Trophoblast cell (in vitro differentiated cells and primary cell): ENCODE data around the gene NLE1. TPM values are rescaled to one million over a fixed set of nuclear protein-coding genes. Genes with fewer than 3 reads are reported as not detected.

Experiments
- DNase-seq, 2 donors: peaks; one replicate each; pipeline ENCODE4 v3.0.0-alpha.2; 2016
- H2AFZ ChIP-seq: 2 replicates; pipeline ENCODE4 v1.6.1; 2013; ENCODE audit warnings: low read length, moderate library complexity, mild to moderate bottlenecking; ENCODE audit not compliant: insufficient read depth, poor library complexity
- H2AK5ac ChIP-seq: 2 replicates; pipeline ENCODE4 v1.6.1; 2013; ENCODE audit warnings: mild to moderate bottlenecking, low read length
- H2BK120ac ChIP-seq: 2 replicates; pipeline ENCODE4 v1.6.1; 2013; ENCODE audit warnings: low read length, mild to moderate bottlenecking, moderate library complexity; ENCODE audit not compliant: insufficient read depth, poor library complexity
- H2BK12ac ChIP-seq: 2 replicates; pipeline ENCODE4 v1.6.1; 2013; ENCODE audit warnings: mild to moderate bottlenecking, low read length, moderate library complexity
- H2BK5ac ChIP-seq: 2 replicates; pipeline ENCODE4 v1.6.1; 2013; ENCODE audit warnings: low read length, low read depth, moderate library complexity, mild to moderate bottlenecking; ENCODE audit not compliant: poor library complexity
- H3K14ac ChIP-seq: 2 replicates; pipeline ENCODE4 v1.6.1; 2013; ENCODE audit warnings: mild to moderate bottlenecking, low read length
- H3K18ac ChIP-seq: 2 replicates; pipeline ENCODE4 v1.6.1; 2013; ENCODE audit warnings: mild to moderate bottlenecking, low read length
- H3K23ac ChIP-seq: 2 replicates; pipeline ENCODE4 v1.6.1; 2013; ENCODE audit warnings: low read length
- H3K27ac ChIP-seq: 2 replicates; pipeline ENCODE4 v1.5.1; 2013; ENCODE audit warnings: low read depth, mild to moderate bottlenecking, inconsistent platforms, low read length, moderate library complexity
- H3K27me3 ChIP-seq: 2 replicates; pipeline ENCODE4 v1.6.1; 2013; ENCODE audit warnings: inconsistent platforms, mild to moderate bottlenecking, low read length, moderate library complexity; ENCODE audit not compliant: insufficient read depth
- H3K36me3 ChIP-seq, 2 experiments: 1 replicate in 1 of 2; 2 replicates in 1 of 2; pipeline ENCODE4 v1.6.1; 2013; ENCODE audit warnings: low read length in 2 of 2, mild to moderate bottlenecking in 2 of 2, moderate library complexity in 1 of 2; ENCODE audit not compliant: insufficient read depth in 2 of 2, control insufficient read depth in 1 of 2
- H3K4ac ChIP-seq: 2 replicates; pipeline ENCODE4 v1.6.1; 2013; ENCODE audit warnings: low read depth, mild to moderate bottlenecking, low read length, moderate library complexity
- H3K4me1 ChIP-seq, 2 experiments: 1 replicate in 1 of 2; 2 replicates in 1 of 2; pipeline ENCODE4 v1.6.1; 2013; ENCODE audit warnings: low read length in 2 of 2, mild to moderate bottlenecking in 2 of 2, moderate library complexity in 1 of 2; ENCODE audit not compliant: insufficient read depth in 2 of 2, control insufficient read depth in 1 of 2
- H3K4me2 ChIP-seq: 2 replicates; pipeline ENCODE4 v1.6.1; 2013; ENCODE audit warnings: inconsistent platforms, mild to moderate bottlenecking, low read length, moderate library complexity
- H3K4me3 ChIP-seq: 2 replicates; pipeline ENCODE4 v1.5.1; 2013; ENCODE audit warnings: mild to moderate bottlenecking, low read depth, low read length, inconsistent platforms
- H3K79me1 ChIP-seq: one replicate; pipeline ENCODE4 v1.6.1; 2013; ENCODE audit warnings: low read length
- H3K79me2 ChIP-seq: 2 replicates; pipeline ENCODE4 v1.6.1; 2013; ENCODE audit warnings: low read length, mild to moderate bottlenecking; ENCODE audit not compliant: control insufficient read depth, insufficient read depth, poor library complexity
- H3K9ac ChIP-seq: 2 replicates; pipeline ENCODE4 v1.6.1; 2013; ENCODE audit warnings: mild to moderate bottlenecking, low read length
- H3K9me3 ChIP-seq: 2 replicates; pipeline ENCODE4 v1.6.1; 2013; ENCODE audit warnings: low read depth, mild to moderate bottlenecking, control low read depth, inconsistent platforms, low read length; ENCODE audit not compliant: insufficient read depth
- H4K12ac ChIP-seq: 2 replicates; pipeline ENCODE4 v1.6.1; 2013; ENCODE audit warnings: low read depth, mild to moderate bottlenecking, low read length, moderate library complexity
- H4K8ac ChIP-seq: 2 replicates; pipeline ENCODE4 v1.6.1; 2013; ENCODE audit warnings: low read depth, mild to moderate bottlenecking, low read length, moderate library complexity
- H4K91ac ChIP-seq: one replicate; pipeline ENCODE4 v1.6.1; 2013; ENCODE audit warnings: low read depth, mild to moderate bottlenecking, low read length, moderate library complexity
- WGBS: extraction: QIAGEN DNeasy Blood & Tissue Kit; methylation state at CpG from one replicate; pipeline ENCODE4 v1.1.7; 2013; ENCODE audit warnings: missing lambda C conversion rate; ENCODE audit not compliant: insufficient read length, insufficient coverage; ENCODE audit errors: extremely low coverage; 5-methylcytosine and 5-hydroxymethylcytosine counted together
- polyA plus RNA-seq: library from polyadenylated mRNA; stranded (reverse); fragments of 200-250 nt; gene quantifications from 2 replicates; pipeline ENCODE4 v1.2.3, GENCODE V29; 2013

The NLE1 gene
- polyA plus RNA-seq, result 5.6 and 5.9 TPM in 2 replicates

DNA sequence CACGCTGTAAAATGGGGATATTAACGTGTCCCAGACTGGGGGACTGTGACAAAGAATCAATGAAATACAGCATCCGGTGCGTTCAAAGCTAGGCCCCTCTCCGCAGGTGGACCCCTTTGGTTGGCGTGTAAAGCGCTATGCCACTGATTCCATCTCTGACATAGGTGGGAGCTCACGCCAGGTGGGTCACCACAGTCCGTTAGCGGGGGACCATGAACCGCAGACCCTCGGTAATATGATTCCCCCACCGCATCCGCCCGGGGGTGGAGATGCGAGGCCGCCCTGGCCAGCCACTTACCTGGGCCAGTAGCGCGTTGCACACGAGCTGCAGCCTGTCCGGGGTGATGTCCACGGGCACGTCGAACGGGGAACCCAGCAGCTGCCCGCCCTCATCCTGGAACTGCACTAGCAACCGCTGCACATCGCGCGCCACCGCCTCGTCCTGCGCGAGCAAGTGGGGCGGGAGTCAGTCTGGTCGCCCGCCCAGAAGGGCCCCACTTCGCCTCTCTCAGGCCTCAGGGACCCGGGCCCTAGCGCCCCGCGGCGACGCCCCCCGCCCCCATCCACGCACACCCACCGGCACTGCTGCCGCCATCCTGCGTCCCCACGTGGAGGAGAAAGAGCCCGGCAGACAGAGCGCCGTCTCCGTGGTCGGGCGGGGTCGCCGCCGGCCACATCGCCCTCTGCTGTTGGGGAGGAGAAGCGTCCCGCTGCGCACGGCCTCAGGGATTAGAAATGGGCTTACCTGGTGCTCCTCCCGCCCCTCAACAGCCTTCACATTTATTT, at the start of gene NLE1:
NLE1 (minus strand) TSS at position 623 of the 786 bp plus-strand sequence; CDS start at position 595, 28 bp downstream.
- Histone ChIP-seq H4K8ac (peak within 1 kb of the TSS; percentile 86), H3K27me3 (no peaks in the 10 kb centered on the region), H3K18ac (peak within 1 kb of the TSS; percentile 82), H2BK12ac (no peak within 1 kb of the TSS), H3K23ac (no peak within 1 kb of the TSS), H2BK120ac (peak within 1 kb of the TSS; percentile 36), H4K12ac (peak within 1 kb of the TSS; percentile 89), H3K14ac (peak within 1 kb of the TSS; percentile 78), H3K4me1 (no peaks in the 10 kb centered on the region), H3K4me2 (peak within 1 kb of the TSS; percentile 95), H2AFZ (peak within 1 kb of the TSS; percentile 94), H3K36me3 (peaks cover 21 to 27% of the 10 kb centered on the region in 2 experiments), H3K9ac (peak within 1 kb of the TSS; percentile 86), H3K4me3 (peak within 1 kb of the TSS; percentile 99), H2AK5ac (peak within 1 kb of the TSS; percentile 86), H4K91ac (peak within 1 kb of the TSS; percentile 72), H3K27ac (no peak within 1 kb of the TSS), H3K9me3 (no peaks in the 10 kb centered on the region), H3K4ac (peak within 1 kb of the TSS; percentile 82), H3K79me1 (peaks cover 5% of the 10 kb centered on the region), H2BK5ac (peak within 1 kb of the TSS; percentile 21), H3K79me2 (peaks cover 6% of the 10 kb centered on the region)
- WGBS, result no CpG with 5 or more reads among the region's 65 CpGs
- peak; percentile 55 to 79 for DNase-seq

DNA sequence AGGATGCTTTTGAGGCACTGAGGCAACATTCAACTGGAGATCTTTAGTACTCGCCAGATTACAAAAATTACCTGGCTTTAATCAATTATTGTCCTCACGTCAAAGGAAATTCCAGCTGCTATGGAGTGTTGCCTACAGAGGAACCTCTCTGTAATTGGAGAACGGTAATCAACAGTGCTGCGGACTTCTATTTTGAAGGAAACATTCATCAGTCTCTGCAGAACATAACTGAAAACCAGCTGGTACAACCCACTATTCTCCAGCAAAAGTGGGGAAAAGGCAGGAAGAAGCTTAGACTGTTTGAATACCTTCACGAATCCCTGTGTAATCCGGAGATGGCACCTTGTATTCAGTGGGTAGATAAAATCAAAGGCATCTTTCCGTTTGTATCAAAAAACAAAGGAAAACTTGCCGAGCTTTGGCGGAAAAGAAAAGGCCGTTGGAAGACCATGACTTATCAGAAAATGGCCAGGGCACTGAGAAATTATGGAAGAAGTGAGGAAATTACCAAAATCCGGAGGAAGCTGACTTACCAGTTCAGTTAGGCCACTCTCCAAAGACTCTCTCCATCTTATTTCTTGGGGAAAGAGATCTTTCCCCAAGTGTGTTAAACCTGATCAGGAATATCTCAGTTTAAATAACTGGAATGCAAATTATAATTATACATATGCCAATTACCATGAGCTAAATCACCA, 49.0 kb upstream of the NLE1 start:
- H2BK12ac ChIP-seq, result no peak overlapping the region
- DNase-seq, result no peak
- no peaks in the 10 kb centered on the region for H3K79me1 ChIP-seq
- no peaks in the 10 kb centered on the region for H3K79me2 ChIP-seq
- no peak overlapping the region for H3K4me2 ChIP-seq
- H3K4me1 ChIP-seq, result no peaks in the 10 kb centered on the region
- H4K12ac ChIP-seq, result no peak overlapping the region
- no peak overlapping the region for H2AFZ ChIP-seq
- H3K18ac ChIP-seq, result no peak overlapping the region
- H3K9ac ChIP-seq, result no peak overlapping the region
- no peaks in the 10 kb centered on the region for H3K36me3 ChIP-seq
- H3K9me3 ChIP-seq, result peaks cover 2% of the 10 kb centered on the region
- H3K27me3 ChIP-seq, result no peaks in the 10 kb centered on the region
- H4K91ac ChIP-seq, result no peak overlapping the region
- no peak overlapping the region for H3K27ac ChIP-seq
- H3K23ac ChIP-seq, result no peak overlapping the region
- no peak overlapping the region for H2BK5ac ChIP-seq
- no peak overlapping the region for H2BK120ac ChIP-seq
- H2AK5ac ChIP-seq, result no peak overlapping the region
- WGBS, result no CpG with 5 or more reads among the region's 11 CpGs
- H3K14ac ChIP-seq, result no peak overlapping the region
- H3K4me3 ChIP-seq, result no peak overlapping the region
- no peak overlapping the region for H4K8ac ChIP-seq
- H3K4ac ChIP-seq, result no peak overlapping the region

DNA sequence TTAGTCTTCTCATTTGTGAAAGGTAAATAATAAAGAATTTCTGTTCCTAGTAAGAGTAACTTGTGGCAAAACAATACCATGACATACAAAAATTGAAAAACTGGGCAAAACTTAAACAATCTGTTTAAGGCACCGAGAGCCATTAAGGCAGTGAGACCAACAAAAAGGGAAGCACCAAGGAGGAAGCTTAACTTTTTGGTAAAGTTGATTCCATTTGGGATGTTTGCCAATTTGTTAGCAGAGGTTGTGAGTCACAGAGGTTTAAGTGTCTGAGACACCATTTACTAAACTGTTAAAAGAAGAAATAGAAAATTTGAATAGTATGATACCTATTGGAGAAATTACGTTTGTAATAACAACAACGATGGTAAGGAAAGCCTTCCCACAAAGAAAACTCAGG, 47.2 kb upstream of the NLE1 start:
- Histone ChIP-seq H4K91ac (no peak overlapping the region), H2BK12ac (no peak overlapping the region), H3K27ac (no peak overlapping the region), H3K14ac (no peak overlapping the region), H2BK120ac (no peak overlapping the region), H3K36me3 (no peaks in the 10 kb centered on the region), H3K79me1 (no peaks in the 10 kb centered on the region), H3K27me3 (no peaks in the 10 kb centered on the region), H2AK5ac (no peak overlapping the region), H2AFZ (no peak overlapping the region), H3K79me2 (no peaks in the 10 kb centered on the region), H3K9me3 (no peaks in the 10 kb centered on the region), H4K12ac (no peak overlapping the region), H3K4me3 (no peak overlapping the region), H2BK5ac (no peak overlapping the region), H3K18ac (no peak overlapping the region), H3K4me1 (no peaks in the 10 kb centered on the region), H3K23ac (no peak overlapping the region), H3K4ac (no peak overlapping the region), H3K4me2 (no peak overlapping the region), H3K9ac (no peak overlapping the region), H4K8ac (no peak overlapping the region)
- no CpG with 5 or more reads among the region's 3 CpGs for WGBS
- DNase-seq, result peak in 1 of 2 donors; percentile 28

GRCh38 chr17:35188111-35188510, 46.0 kb upstream of the NLE1 start:
- Histone ChIP-seq H4K12ac (no peak overlapping the region), H2BK5ac (no peak overlapping the region), H3K27me3 (no peaks in the 10 kb centered on the region), H3K4me2 (no peak overlapping the region), H3K4me3 (no peak overlapping the region), H3K36me3 (no peaks in the 10 kb centered on the region), H3K9me3 (no peaks in the 10 kb centered on the region), H3K4me1 (no peaks in the 10 kb centered on the region), H3K23ac (no peak overlapping the region), H4K91ac (no peak overlapping the region), H2BK12ac (no peak overlapping the region), H3K79me1 (no peaks in the 10 kb centered on the region), H3K14ac (no peak overlapping the region), H4K8ac (no peak overlapping the region), H2BK120ac (no peak overlapping the region), H2AK5ac (no peak overlapping the region), H3K27ac (no peak overlapping the region), H3K79me2 (no peaks in the 10 kb centered on the region), H3K9ac (no peak overlapping the region), H2AFZ (no peak overlapping the region), H3K4ac (no peak overlapping the region), H3K18ac (no peak overlapping the region)
- DNase-seq, result no peak
- no CpG with 5 or more reads among the region's 2 CpGs for WGBS
